Type B pancreatic cell (in vitro differentiated cells): Measurements from ENCODE around the gene DYNC1LI1. TPM values are rescaled to one million over a fixed set of nuclear protein-coding genes. Genes with fewer than 3 reads are reported as not detected.

Experiments used
- DNase-seq: peaks from one replicate; pipeline ENCODE4 v3.0.0; 2021; ENCODE audit warnings: mixed read lengths; ENCODE audit not compliant: unreplicated experiment; ENCODE audit errors: extremely low spot score
- H3K27ac Mint-ChIP-seq: 2 replicates; pipeline ENCODE4 v1.8.0; 2021; ENCODE audit warnings: mild to moderate bottlenecking, mixed read lengths
- H3K27me3 Mint-ChIP-seq: 2 replicates; pipeline ENCODE4 v1.8.0; 2021; ENCODE audit warnings: mixed read lengths
- H3K36me3 Mint-ChIP-seq: 2 replicates; pipeline ENCODE4 v1.8.0; 2021; ENCODE audit warnings: mixed read lengths
- H3K4me1 Mint-ChIP-seq: one replicate; pipeline ENCODE4 v1.8.0; 2021; ENCODE audit warnings: mixed read lengths; ENCODE audit not compliant: unreplicated experiment
- H3K4me3 Mint-ChIP-seq: 2 replicates; pipeline ENCODE4 v1.8.0; 2021; ENCODE audit warnings: mild to moderate bottlenecking, mixed read lengths
- H3K9me3 Mint-ChIP-seq: 2 replicates; pipeline ENCODE4 v1.8.0; 2021; ENCODE audit warnings: mixed read lengths
- total RNA-seq: library from RNA; stranded (reverse); gene quantifications from 2 replicates; pipeline ENCODE4 v1.2.1, GENCODE V29; 2021; ENCODE audit warnings: low replicate concordance
- TF ChIP-seq, protein P1 (sequence below): fragments of 200-600 bp; sonication (generic); conservative IDR thresholded peaks from 2 replicates; pipeline ENCODE4 v1.5.0; 2021; ENCODE audit warnings: antibody characterized with exemption, mild to moderate bottlenecking

DYNC1LI1 gene
- total RNA-seq, 1 donor from 2014 or later = 35.9 TPM

DNA sequence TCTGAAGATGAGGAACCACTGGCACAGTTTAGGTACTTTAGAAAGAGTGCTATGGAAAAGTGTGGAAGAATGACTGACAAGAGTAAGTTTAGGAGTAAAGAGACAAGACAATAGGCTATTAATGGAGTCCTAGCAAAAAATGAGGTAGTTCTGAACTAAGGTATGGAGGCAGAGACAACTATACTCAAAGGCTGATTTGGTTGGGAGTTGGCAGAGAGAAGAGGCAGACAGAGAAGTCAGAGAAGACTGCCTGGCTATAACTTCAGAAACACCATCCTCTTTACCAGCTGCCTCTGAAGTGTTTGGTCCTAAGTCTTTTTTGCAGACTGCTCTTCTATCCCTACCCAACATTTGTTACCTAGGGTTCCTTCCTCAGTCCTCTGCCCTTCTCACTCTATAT is 19.2 kb downstream of the DYNC1LI1 start:
- TF ChIP-seq, protein P1, sequence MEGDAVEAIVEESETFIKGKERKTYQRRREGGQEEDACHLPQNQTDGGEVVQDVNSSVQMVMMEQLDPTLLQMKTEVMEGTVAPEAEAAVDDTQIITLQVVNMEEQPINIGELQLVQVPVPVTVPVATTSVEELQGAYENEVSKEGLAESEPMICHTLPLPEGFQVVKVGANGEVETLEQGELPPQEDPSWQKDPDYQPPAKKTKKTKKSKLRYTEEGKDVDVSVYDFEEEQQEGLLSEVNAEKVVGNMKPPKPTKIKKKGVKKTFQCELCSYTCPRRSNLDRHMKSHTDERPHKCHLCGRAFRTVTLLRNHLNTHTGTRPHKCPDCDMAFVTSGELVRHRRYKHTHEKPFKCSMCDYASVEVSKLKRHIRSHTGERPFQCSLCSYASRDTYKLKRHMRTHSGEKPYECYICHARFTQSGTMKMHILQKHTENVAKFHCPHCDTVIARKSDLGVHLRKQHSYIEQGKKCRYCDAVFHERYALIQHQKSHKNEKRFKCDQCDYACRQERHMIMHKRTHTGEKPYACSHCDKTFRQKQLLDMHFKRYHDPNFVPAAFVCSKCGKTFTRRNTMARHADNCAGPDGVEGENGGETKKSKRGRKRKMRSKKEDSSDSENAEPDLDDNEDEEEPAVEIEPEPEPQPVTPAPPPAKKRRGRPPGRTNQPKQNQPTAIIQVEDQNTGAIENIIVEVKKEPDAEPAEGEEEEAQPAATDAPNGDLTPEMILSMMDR = no peak
- H3K27ac Mint-ChIP-seq = no peak overlapping the region
- no peak for DNase-seq
- peaks cover 2% of the 10 kb centered on the region for H3K9me3 Mint-ChIP-seq
- no peak overlapping the region for H3K4me3 Mint-ChIP-seq
- peaks cover 2% of the 10 kb centered on the region for H3K36me3 Mint-ChIP-seq
- H3K4me1 Mint-ChIP-seq = peaks cover 16% of the 10 kb centered on the region
- H3K27me3 Mint-ChIP-seq = no peaks in the 10 kb centered on the region

DNA sequence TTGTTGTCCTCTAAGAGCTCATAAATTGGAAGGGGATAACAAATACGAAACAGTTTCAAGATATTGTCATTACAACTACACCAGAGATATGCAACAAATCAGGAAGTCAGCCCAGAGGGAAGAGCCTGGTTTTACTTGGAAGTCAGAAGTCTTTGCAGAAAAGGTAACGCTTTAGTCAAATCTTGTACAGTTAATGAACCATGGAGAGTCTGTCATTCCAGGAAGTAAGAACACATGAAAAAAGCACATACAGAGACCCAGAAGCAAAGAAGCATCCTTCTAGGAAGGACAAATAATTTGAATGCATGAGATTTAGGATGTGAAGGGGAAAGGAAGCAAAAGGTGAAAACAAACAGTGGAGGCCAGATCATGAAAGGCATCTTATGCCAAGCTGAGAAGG is 19.6 kb downstream of the DYNC1LI1 start:
- H3K27ac Mint-ChIP-seq = no peak overlapping the region
- no peak for DNase-seq
- H3K4me3 Mint-ChIP-seq = no peak overlapping the region
- TF ChIP-seq, protein P1 = no peak
- H3K27me3 Mint-ChIP-seq = no peaks in the 10 kb centered on the region
- peaks cover 5% of the 10 kb centered on the region for H3K36me3 Mint-ChIP-seq
- H3K9me3 Mint-ChIP-seq = peaks cover 4% of the 10 kb centered on the region
- peaks cover 17% of the 10 kb centered on the region for H3K4me1 Mint-ChIP-seq

DNA sequence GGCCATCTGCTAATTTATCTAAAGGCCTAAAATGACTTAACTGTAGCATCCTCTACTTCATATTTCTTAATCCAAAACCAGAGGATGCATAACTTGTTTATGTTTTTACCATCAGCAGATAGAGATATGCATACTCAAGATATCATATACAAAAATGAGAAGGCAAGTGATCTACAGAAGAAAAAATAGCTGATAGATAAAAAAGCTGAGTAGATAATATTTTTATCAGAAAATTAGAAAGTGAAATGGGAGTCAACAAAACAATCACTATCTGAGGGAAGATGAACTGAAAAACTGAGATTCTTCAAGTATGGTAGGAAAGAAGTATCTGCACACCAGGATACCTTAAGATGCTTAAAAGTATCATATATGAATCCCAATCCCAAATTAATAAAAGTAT is 25.4 kb downstream of the DYNC1LI1 start:
- Mint-ChIP-seq H3K27ac (no peak overlapping the region), H3K9me3 (peaks cover 4% of the 10 kb centered on the region), H3K4me3 (no peak overlapping the region), H3K36me3 (peaks cover 18% of the 10 kb centered on the region), H3K4me1 (peaks cover 5% of the 10 kb centered on the region), H3K27me3 (no peaks in the 10 kb centered on the region)
- no peak for DNase-seq
- TF ChIP-seq, protein P1 = no peak

DNA sequence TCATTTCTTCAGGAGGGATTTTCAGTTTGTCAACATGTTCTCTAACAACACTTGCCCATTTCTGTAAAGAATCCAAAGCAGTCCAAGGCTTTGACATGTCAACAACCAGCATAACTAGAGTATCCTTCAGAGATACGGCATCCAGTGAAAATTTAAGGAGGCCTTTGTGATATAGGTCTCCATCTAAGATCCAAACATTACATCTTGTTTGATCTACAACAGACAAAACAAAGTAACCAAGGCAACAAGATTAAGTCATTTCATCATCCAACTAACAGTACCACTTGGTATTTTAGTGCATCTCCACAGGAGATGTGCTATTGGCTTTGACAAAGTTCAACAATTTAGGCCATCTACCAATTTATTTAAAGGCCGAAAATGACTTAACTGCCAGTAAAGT is 25.8 kb downstream of the DYNC1LI1 start:
- H3K27me3 Mint-ChIP-seq = no peaks in the 10 kb centered on the region
- no peak overlapping the region for H3K27ac Mint-ChIP-seq
- no peak overlapping the region for H3K4me3 Mint-ChIP-seq
- DNase-seq = no peak
- H3K4me1 Mint-ChIP-seq = peaks cover 5% of the 10 kb centered on the region
- TF ChIP-seq, protein P1 = no peak
- H3K36me3 Mint-ChIP-seq = peaks cover 18% of the 10 kb centered on the region
- H3K9me3 Mint-ChIP-seq = peaks cover 4% of the 10 kb centered on the region

DNA sequence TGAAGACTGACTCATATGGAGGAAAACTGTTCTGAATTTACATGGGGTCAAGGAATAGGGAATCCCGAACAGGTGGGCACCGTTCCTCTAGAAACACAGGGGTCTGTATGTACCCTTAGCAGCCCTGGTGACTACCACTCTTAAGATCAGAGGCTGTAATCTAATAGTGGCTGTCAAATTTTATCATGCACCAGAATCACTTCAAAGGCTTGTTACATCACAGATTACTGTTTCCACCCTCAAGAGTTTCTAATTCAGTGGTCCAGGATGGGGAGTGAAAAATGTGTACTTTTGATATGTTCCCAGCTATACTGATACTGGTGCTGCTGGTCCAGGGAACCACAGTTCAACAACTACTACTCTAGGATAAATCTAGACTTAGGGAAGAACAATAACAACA is 27.9 kb downstream of the DYNC1LI1 start:
- Mint-ChIP-seq H3K4me1 (peaks cover 5% of the 10 kb centered on the region), H3K36me3 (peaks cover 25% of the 10 kb centered on the region), H3K4me3 (no peak overlapping the region), H3K27me3 (no peaks in the 10 kb centered on the region), H3K27ac (no peak overlapping the region), H3K9me3 (peaks cover 4% of the 10 kb centered on the region)
- DNase-seq = no peak
- TF ChIP-seq, protein P1 = no peak

DNA sequence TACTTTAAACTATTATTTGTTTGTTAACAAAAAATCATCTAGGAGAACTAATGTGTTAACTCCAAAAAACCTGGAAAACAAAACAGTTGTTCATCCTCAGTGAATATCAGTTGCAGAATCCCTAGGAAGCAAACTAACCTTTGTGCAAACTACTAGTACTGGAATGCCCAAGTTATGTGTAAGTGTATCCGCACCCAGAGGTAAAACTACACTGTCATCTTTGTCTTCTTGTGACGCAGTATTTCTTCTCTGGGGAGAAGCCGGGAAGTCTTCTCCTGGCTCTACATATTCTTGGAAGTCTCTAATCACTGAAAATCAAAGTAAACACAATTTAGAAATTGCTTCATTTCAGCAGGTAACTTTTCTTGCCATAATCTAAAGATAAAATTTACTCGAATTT is 29.8 kb downstream of the DYNC1LI1 start:
- H3K9me3 Mint-ChIP-seq = no peaks in the 10 kb centered on the region
- no peak overlapping the region for H3K27ac Mint-ChIP-seq
- no peak for DNase-seq
- TF ChIP-seq, protein P1 = no peak
- H3K4me3 Mint-ChIP-seq = no peak overlapping the region
- no peaks in the 10 kb centered on the region for H3K4me1 Mint-ChIP-seq
- no peaks in the 10 kb centered on the region for H3K27me3 Mint-ChIP-seq
- H3K36me3 Mint-ChIP-seq = peaks cover 20% of the 10 kb centered on the region
